HG03135 (cell line): Measurements from ENCODE around the gene SELENOO.

ENCODE experiments used
- ATAC-seq: cut with Tn5 transposase; IDR thresholded peaks from one replicate; pipeline ENCODE4 v1.9.1; 2021; ENCODE audit warnings: mild to moderate bottlenecking, moderate library complexity; ENCODE audit not compliant: unreplicated experiment

SELENOO gene

DNA sequence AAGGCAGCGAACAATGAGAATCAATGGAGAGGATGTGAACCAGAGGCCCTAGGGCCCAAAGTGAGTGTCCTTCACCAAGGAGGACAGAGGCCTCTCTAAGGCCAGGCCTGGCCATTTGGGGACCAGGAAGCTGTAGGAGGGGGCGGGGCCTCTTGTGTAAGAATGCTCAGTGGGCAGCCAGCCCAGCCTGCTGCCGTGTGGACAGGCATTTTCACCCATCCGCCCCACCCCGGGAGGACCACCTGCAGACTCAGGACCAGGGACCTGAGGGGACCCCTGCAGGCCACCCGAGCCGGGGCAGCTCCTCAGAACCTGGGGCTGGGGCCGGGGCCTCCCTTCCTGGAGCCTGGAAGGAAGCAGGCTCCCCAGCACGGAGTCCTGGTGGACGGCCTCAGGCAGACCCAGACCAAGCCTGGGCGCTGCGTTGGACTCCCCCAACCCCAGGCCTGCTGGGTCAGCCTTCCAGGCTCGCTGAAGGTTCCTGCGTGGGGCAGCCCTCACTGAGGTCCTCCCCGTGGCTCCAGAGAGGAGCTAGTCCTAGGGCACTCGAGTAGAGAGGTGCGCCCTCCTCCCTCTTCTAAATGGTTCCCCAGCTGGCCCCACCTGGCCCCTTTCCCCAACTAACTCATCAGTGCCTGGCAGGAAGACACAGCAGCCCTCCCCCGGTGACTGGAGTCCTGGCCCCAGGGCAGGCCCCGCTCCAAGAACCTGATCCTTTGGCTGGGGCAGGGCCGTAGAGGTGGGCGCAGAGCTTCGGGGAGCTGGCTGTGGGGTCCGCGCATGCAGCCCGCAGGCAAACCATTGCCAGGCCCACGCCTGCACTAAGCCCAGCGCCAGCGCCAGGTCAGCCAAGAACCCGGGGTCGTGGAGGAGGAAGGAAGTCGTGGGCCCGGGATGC, 16.6 kb upstream of the SELENOO start:
- ATAC-seq = no peak

DNA sequence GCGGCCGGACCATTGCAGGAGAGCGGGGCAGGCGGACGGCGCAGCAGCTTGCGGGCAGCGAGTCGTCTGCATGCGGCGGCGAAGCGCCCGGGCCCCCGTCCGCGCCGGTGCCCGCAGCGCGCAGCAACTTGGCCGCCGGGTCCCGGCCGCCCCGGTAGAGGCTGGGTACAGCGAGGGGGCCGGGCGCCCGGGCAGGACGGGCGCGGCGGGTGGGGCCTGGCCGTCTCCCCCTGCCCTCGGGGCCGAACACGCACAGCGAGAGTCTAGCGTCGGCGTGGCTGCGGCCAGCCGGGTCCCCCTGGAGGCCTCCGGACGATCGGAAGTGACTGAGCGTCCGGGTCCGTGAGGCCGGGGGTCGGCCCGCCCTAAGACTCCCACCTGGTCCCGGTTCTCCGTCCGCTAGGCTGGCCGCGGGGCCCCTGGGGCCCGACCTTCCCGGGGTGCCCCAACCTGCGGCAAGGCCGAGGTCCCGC, 15.9 kb upstream of the SELENOO start:
- no peak for ATAC-seq

- peak; percentile 44 for ATAC-seq
Measured at GRCh38 chr22:50185375-50186087, 15.3 kb upstream of the SELENOO start, which contains the start of gene TRABD. Gene TRABD (plus strand): TSS chr22:50185913. CDS start chr22:50193061, 7,148 bp downstream.

- ATAC-seq = no peak
Measured at GRCh38 chr22:50186181-50186714, 14.6 kb upstream of the SELENOO start.

DNA sequence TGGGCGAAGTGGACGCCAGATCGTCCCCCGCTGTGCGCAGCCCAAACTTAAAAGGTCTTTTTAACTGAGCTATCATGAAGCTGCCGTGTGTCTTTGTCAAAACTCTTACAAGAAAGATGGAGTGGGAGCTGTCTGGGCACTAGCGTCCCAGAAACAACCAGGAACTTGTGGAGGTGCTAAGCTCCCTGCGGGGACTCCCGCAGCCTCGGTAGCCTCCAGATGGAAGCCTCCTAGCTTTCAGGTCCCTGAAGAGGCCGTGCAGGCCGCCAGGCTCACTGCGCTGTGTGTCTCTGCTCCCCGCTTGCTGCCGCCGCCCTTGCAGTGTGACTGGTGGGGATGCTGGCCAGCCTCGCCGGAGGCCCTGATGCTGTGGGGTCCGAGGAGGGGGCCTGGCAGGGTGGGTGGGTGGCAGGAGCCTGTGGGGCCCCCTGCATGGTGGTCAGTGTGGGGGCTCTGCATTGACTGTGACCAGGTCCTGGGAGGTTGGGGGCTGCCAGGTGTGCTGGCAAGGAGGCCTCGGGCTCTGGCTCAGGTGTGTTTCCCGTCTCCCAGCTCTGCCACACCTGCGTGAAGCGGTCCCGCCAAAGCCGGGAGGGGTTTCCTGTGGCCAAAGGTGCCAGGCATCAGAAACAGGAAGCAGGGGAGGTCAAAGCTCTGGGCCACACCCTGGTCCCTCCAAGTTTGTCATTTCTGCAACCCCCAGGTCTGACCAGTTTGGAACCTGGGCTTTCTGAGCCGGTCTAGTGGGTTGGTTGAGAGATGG, 13.9 kb upstream of the SELENOO start:
- no peak for ATAC-seq

- ATAC-seq = no peak
Measured at GRCh38 chr22:50188356-50188755, 12.5 kb upstream of the SELENOO start.

DNA sequence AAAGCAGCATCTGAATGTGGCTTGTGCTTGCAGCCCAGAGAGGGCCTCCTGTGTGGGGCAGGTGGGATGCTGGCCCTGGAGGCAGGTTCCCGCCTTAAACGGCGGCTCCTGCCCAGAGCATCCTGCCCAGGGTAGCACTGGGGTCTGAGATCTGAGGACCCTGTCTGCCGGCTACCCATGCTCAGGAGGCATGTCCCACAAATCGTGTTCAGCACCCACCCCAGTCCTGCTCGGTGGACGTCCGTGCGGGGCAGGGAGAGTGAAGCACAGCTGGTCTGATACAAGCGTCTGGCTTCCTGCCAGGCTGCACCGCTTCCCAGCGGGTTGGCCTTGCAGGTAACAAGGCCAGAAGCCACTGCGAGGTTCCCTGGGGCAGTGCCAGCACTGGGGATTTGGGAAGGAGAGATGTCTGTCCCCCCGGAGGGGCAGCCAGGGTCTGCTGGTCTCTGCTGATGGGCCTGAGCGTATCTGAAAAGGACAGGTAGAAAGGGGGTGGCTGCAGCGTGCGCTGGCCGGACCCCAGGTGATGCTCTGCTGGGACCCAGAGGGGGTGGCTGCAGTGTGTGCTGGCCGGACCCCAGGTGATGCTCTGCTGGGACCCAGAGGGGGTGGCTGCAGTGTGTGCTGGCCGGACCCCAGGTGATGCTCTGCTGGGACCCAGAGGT, 11.5 kb upstream of the SELENOO start:
- ATAC-seq = no peak

DNA sequence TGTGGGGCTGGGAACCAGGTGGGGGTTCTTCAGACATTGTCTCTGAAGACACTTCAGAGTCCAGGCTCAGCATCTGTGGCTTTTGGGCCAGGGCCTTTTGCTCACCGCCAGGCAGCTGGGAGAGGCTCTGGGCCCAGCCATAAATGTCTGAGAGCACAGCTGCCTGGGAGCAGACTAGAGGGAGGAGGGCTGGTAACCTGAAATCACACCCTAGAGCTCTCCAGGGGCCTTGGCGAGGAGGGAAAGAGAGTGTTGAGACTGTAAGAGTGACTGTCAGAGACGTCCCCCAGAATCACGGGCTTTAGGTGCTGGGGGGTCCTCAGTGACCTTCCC, 11.0 kb upstream of the SELENOO start:
- ATAC-seq = no peak

DNA sequence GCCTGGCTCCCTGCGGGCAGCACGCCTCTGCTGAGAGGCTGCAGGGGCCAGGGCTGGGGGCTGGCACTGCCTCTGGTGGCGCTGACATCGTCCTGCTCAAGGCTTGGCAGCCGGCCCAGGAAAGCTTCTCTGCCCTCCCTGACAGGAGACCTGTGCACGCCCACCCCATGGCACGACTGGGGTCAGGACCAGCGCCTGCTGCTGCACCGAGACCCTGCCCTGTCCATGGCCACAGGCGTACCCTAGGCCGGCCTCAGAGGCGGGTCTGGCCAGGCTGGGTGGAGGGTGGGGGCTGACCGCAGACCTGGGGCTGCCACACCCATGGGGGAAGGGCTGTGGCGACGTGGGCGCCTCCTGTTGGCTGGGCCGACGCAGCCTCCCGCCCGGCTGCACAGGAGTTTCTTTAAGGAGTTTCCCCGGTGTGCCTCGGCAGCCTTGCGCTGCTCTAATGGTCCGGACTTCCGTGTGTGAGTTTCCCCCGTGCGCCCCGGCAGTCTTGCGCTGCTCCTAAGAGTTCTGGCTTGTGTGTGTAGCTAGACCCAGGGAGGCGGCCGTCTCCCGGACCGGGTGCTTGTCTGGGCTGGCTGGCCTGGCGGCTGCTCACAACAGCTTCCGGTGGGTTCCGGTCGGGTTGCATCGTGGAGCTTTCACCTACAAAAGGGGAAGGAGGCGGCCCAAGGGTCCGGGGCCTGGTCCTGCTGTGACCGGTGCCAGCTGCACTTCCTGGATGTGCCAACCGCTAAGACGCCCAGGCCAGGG, 10.4 kb upstream of the SELENOO start:
- peak; percentile 46 for ATAC-seq

GRCh38 chr22:50190941-50191741, 9.7 kb upstream of the SELENOO start:
- ATAC-seq = peak; percentile 35

DNA sequence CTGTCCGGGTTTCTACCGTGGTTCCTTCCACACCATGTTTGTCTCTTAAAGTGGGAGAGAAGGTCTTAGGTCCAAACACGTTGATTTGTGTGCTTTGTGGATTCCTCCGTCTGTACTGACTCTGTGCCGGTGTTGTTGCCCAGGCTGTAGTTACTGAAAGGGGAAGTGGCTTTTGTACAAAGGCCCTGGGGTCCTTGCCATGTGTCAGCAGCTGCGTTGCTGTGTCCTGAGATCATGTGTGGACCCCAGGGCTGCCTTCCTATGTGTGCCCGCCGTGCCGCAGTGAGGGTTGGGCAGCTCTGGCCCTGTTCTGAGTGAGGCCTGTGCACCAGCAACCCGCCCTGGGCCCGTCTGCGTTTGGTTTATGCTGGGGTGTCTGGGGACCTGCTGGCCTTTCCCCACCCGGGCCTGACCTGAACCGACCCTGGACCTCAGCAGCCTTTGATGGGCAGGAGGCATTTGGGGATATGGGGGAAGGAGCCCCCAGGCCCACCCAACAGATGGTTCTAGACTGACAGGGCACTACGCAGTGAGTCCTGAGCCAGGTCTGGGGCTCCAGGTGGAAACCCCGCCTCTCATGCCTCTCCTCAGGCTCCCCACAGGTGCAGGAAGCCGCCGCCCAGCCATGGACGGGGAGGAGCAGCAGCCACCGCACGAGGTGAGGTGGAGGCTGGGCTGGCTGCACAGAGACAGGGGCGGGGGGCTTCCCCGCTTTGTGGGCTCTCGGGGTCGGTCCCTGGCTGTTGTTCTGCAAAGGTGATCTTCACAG, 8.2 kb upstream of the SELENOO start:
- ATAC-seq = no peak

DNA sequence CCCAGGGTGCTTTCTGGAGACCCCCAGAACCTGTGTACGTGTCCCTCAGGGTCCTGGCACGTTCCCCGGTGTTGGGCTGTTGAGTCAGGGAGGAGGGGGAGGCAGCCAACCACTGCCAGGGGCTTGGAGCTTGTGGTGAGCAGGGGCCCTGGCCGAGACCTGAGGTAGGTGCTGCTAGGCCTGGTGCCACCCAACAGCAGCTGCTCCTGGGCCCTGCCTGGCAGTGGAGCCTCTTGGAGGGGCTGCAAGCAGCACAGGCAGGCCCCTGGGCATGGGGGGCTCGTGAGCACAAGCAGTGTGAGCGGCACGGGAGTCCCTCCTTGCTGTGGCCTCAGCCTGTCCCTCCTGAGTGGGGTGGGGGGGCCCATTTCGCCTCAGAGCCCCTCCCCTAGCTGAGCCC, 7.2 kb upstream of the SELENOO start:
- ATAC-seq = no peak

GRCh38 chr22:50194037-50194805, 6.6 kb upstream of the SELENOO start:
- ATAC-seq = no peak

GRCh38 chr22:50196256-50196655, 4.6 kb upstream of the SELENOO start:
- no peak for ATAC-seq

DNA sequence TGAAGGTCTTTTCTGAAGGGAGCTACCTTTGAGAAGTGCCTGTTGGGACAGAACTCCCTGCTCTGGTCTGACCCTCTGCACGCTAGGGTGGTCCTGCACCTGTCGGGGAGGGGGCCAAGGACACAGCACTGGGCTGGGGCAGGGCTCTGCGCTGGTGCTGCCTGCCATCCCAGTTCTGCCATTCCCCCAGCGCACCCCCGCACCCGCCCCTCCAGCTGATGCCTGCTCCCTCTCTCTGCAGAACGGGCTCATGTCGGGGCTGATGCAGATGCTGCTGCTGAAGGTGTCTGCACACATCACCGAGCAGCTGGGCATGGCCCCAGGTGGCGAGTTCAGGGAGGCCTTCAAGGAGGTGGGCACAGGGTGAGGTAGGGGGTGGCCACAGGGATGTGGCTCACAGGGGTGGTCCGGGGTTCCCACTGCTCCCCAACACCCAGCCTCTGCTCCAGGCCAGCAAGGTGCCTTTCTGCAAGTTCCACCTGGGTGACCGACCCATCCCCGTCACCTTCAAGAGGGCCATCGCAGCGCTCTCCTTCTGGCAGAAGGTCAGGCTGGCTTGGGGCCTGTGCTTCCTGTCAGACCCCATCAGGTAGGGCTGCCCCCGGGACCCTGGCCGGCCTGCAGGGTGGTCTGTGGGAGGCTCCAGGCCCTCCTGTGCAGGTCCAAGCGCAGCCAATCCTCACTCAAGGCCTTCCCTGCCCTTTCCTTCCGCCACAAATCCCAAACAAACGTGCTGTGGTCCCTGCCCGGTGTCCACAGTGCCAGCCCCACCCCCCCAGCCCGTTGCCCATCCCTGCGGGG, 3.6 kb upstream of the SELENOO start:
- no peak for ATAC-seq

GRCh38 chr22:50197856-50198623, 2.8 kb upstream of the SELENOO start:
- ATAC-seq = no peak
